IPS DF 4.7 (cell line): Measurements from ENCODE around the gene DIAPH2.
"Not testable (repeated sequence)": the region's sequence is repeated elsewhere in the genome, so short reads cannot be mapped to it uniquely, and the experiment has no call there.

Experiments
- DNase-seq: peaks from one replicate; pipeline ENCODE4 v3.0.0-alpha.2; 2013; ENCODE audit warnings: low spot score; ENCODE audit errors: extremely low read depth

The DIAPH2 gene

GRCh38 chrX:96684339-96685209 is at the start of gene DIAPH2:
DIAPH2 (plus strand) TSS chrX:96684842.
- DNase-seq = no peak

GRCh38 chrX:96650023-96650422 is 34.6 kb upstream of the DIAPH2 start:
- DNase-seq = no peak

- no peak for DNase-seq
These were observed 28.6 kb upstream of the DIAPH2 start for GRCh38 chrX:96655947-96656623.

- DNase-seq = no peak
These were observed 2.1 kb upstream of the DIAPH2 start for GRCh38 chrX:96682516-96682915.

GRCh38 chrX:96683997-96684338 is 674 bp upstream of the DIAPH2 start:
- DNase-seq = no peak

GRCh38 chrX:96685210-96686099 is 813 bp downstream of the DIAPH2 start:
- no peak for DNase-seq

- no peak for DNase-seq
These were observed 3.1 kb downstream of the DIAPH2 start for GRCh38 chrX:96687776-96688175.

- DNase-seq = no peak
These were observed 4.1 kb downstream of the DIAPH2 start for GRCh38 chrX:96688789-96689188.

GRCh38 chrX:96689991-96690390 is 5.3 kb downstream of the DIAPH2 start:
- DNase-seq = no peak

GRCh38 chrX:96692454-96692853 is 7.8 kb downstream of the DIAPH2 start:
- no peak for DNase-seq

GRCh38 chrX:96692890-96693289 is 8.2 kb downstream of the DIAPH2 start:
- no peak for DNase-seq

GRCh38 chrX:96693407-96693806 is 8.8 kb downstream of the DIAPH2 start:
- no peak for DNase-seq

- DNase-seq = no peak
These were observed 11.8 kb downstream of the DIAPH2 start for GRCh38 chrX:96696462-96696861.

GRCh38 chrX:96700625-96701024 is 16.0 kb downstream of the DIAPH2 start:
- no peak for DNase-seq

GRCh38 chrX:96703379-96703778 is 18.7 kb downstream of the DIAPH2 start:
- DNase-seq = no peak

- no peak for DNase-seq
These were observed 19.2 kb downstream of the DIAPH2 start for GRCh38 chrX:96703816-96704215.

- no peak for DNase-seq
These were observed 20.0 kb downstream of the DIAPH2 start for GRCh38 chrX:96704629-96705028.

GRCh38 chrX:96705905-96706304 is 21.3 kb downstream of the DIAPH2 start:
- DNase-seq = no peak

- no peak for DNase-seq
These were observed 23.2 kb downstream of the DIAPH2 start for GRCh38 chrX:96707804-96708203.

- DNase-seq = no peak
These were observed 25.4 kb downstream of the DIAPH2 start for GRCh38 chrX:96710031-96710430.

- DNase-seq = no peak
These were observed 28.7 kb downstream of the DIAPH2 start for GRCh38 chrX:96713303-96713702.

- DNase-seq = not testable (repeated sequence)
These were observed 29.8 kb downstream of the DIAPH2 start for GRCh38 chrX:96714393-96714792.
